Thoracic aorta (tissue), 2 donors: ENCODE results near the gene TPD52L2. TPM values are rescaled to one million over a fixed set of nuclear protein-coding genes. Genes with fewer than 3 reads are reported as not detected.
"Not testable (repeated sequence)": the region's sequence is repeated elsewhere in the genome, so short reads cannot be mapped to it uniquely, and the experiment has no call there.

Source experiments
- ATAC-seq: fragments of 150-250 bp; one replicate; pipeline ENCODE4 v1.8.0; 2017; ENCODE audit warnings: low read depth; ENCODE audit not compliant: insufficient number of reproducible peaks, low FRiP score
- DNase-seq: peaks from one replicate; pipeline ENCODE4 v3.0.0-alpha.2; 2020; ENCODE audit warnings: low spot score
- H3K27ac ChIP-seq, 2 donors: fragments of 200-600 bp; sonication (generic); 1 replicate in 1 of 2; 2 replicates in 1 of 2; pipeline ENCODE4 v1.5.1; 2016; ENCODE audit warnings: mild to moderate bottlenecking in 2 of 2, moderate library complexity in 2 of 2
- H3K27me3 ChIP-seq: fragments of 200-600 bp; sonication (generic); replicated peaks from 2 replicates; pipeline ENCODE4 v1.6.0; 2016; ENCODE audit warnings: mild to moderate bottlenecking; ENCODE audit not compliant: insufficient read depth
- H3K36me3 ChIP-seq: fragments of 200-600 bp; sonication (generic); one replicate; pipeline ENCODE4 v1.5.1; 2016
- H3K4me1 ChIP-seq, 2 donors: fragments of 200-600 bp; sonication (generic); 1 replicate in 1 of 2; 2 replicates in 1 of 2; pipeline versions ENCODE4 v1.5.1 to v1.6.0; 2016; ENCODE audit warnings: low read depth in 2 of 2, mild to moderate bottlenecking in 1 of 2; ENCODE audit not compliant: control insufficient read depth in 1 of 2
- H3K4me3 ChIP-seq: fragments of 200-600 bp; sonication (generic); 2 replicates; pipeline ENCODE4 v1.5.1; 2016; ENCODE audit warnings: mild to moderate bottlenecking
- H3K9me3 ChIP-seq: fragments of 200-600 bp; sonication (generic); 2 replicates; pipeline ENCODE4 v1.5.1; 2016
- CTCF ChIP-seq: fragments of 200-600 bp; sonication (generic); IDR thresholded peaks from one replicate; pipeline ENCODE4 v1.5.1; 2019; ENCODE audit warnings: antibody characterized with exemption
- total RNA-seq, 2 donors: library from RNA; depleted of rRNA; stranded (reverse); fragments of >200 nt; gene quantifications; one replicate each; pipeline versions ENCODE4 v1.1.0 to v1.2.3, GENCODE V29; 2016

The TPD52L2 gene
- total RNA-seq, 2 donors from 2014 or later, result 106 to 159 TPM

- Histone ChIP-seq H3K36me3 (no peaks in the 10 kb centered on the region), H3K4me1 (no peaks in the 10 kb centered on the region)
These were observed 38.9 kb downstream of the TPD52L2 start for GRCh38 chr20:63903796-63904561.

GRCh38 chr20:63908008-63908682, 43.1 kb downstream of the TPD52L2 start:
- peaks cover 0 to 12% of the 10 kb centered on the region in 2 donors for H3K4me1 ChIP-seq
- no peaks in the 10 kb centered on the region for H3K27me3 ChIP-seq
- no peak overlapping the region for H3K27ac ChIP-seq
- no peaks in the 10 kb centered on the region for H3K9me3 ChIP-seq
- DNase-seq (no peak), ATAC-seq (no peak)
- TF ChIP-seq CTCF, result no peak
- no peak overlapping the region for H3K4me3 ChIP-seq
- H3K36me3 ChIP-seq, result no peaks in the 10 kb centered on the region

More at GRCh38 chr20:63903796-63904561, 38.9 kb downstream of the TPD52L2 start:
- no peaks in the 10 kb centered on the region for H3K27me3 ChIP-seq
- DNase-seq (no peak), ATAC-seq (no peak)
- H3K9me3 ChIP-seq, result no peaks in the 10 kb centered on the region
- TF ChIP-seq CTCF, result no peak
- H3K27ac ChIP-seq, result no peak overlapping the region
- H3K4me3 ChIP-seq, result no peak overlapping the region

GRCh38 chr20:63911176-63911575, 46.1 kb downstream of the TPD52L2 start:
- no peak overlapping the region for H3K4me3 ChIP-seq
- TF ChIP-seq CTCF, result no peak
- H3K27me3 ChIP-seq, result no peaks in the 10 kb centered on the region
- ATAC-seq (no peak), DNase-seq (no peak)
- H3K9me3 ChIP-seq, result no peaks in the 10 kb centered on the region
- H3K4me1 ChIP-seq, result peaks cover 0 to 12% of the 10 kb centered on the region in 2 donors
- no peaks in the 10 kb centered on the region for H3K36me3 ChIP-seq
- H3K27ac ChIP-seq, result no peak overlapping the region

GRCh38 chr20:63913768-63914167, 48.7 kb downstream of the TPD52L2 start:
- Histone ChIP-seq H3K27ac (no peak overlapping the region), H3K9me3 (no peaks in the 10 kb centered on the region), H3K36me3 (no peaks in the 10 kb centered on the region), H3K4me3 (no peak overlapping the region), H3K4me1 (peaks cover 0 to 12% of the 10 kb centered on the region in 2 donors), H3K27me3 (no peaks in the 10 kb centered on the region)
- no peak for TF ChIP-seq CTCF
- ATAC-seq (no peak), DNase-seq (no peak)

GRCh38 chr20:63915471-63915870, 50.4 kb downstream of the TPD52L2 start:
- Histone ChIP-seq H3K27ac (no peak overlapping the region), H3K4me1 (peaks cover 0 to 12% of the 10 kb centered on the region in 2 donors), H3K9me3 (no peaks in the 10 kb centered on the region), H3K27me3 (no peaks in the 10 kb centered on the region), H3K36me3 (peaks cover 3% of the 10 kb centered on the region), H3K4me3 (no peak overlapping the region)
- ATAC-seq (no peak), DNase-seq (no peak)
- TF ChIP-seq CTCF, result no peak

GRCh38 chr20:63916371-63916939, 51.4 kb downstream of the TPD52L2 start:
- not testable (repeated sequence) for H3K27ac ChIP-seq, ATAC-seq, DNase-seq, H3K4me1 ChIP-seq, H3K36me3 ChIP-seq, H3K27me3 ChIP-seq, H3K9me3 ChIP-seq, H3K4me3 ChIP-seq
